ENCODE data around the gene ECD.
A peak's percentile ranks its signal among the peaks of the same experiment; 100 is the strongest.

Gene ECD

DNA sequence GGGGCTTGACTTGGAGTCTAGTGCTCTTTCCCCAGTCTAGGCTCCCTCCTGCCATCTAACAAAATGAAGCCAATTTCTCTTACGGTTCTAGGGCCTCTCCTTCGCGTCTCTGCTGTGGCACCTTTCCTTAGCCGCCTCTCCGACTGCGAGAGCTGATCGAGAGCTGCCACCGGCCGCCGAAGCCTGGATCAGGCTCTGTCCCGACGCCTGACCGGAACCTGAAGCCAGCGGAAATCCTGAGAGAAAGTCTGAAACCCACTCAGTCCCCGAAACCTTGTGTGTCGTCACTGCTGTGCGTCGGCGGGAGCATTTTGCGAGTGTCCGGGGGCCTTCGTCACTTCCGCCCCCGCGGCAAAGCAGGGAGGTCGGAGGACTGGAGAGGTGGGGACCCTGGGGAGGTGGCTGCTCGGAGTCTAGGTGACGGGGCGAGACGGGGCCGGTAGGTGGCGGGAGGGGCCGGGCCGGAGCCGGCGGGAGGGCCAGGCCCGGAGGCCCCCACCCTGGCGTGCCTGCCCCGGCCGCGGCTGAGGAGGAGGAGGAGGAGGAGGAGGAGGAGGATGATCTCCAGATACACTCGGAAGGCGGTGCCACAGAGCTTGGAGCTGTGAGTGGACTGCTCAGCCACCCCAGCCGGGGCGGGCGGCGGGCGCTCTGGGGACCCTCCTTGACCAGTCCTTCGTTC is at the start of gene ECD, which contains the start of gene FAM149B1:
Gene ECD (minus strand): TSS at position 226 of the 682 bp plus-strand sequence. CDS start 4,071 bp downstream, outside the sequence.
Gene FAM149B1 (plus strand): TSS at position 337 of the 682 bp plus-strand sequence. CDS start 221 bp downstream, at position 558.
- peak; percentile 86 for DNase-seq (ENCODE audit: low read depth)

DNA sequence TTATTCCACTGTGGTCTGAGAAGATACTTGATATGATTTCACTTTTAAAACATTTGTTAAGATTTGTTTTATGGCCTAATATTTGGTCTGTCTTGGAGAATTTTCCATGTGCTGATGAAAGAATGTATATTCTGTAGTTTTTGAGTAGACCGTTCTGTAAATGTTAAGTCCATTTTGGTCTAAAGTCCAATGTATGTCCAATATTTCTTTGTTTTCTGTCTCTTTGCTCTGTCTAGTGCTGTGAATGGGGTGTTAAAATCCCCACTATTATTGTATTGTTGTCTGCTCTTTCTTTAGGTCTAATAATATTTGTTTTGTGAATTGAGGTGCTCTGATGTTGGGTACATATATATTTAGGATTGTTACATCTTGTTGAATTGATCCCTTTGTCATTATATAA is 47.9 kb upstream of the ECD start:
- no peak for DNase-seq (ENCODE audit: low read depth)

DNA sequence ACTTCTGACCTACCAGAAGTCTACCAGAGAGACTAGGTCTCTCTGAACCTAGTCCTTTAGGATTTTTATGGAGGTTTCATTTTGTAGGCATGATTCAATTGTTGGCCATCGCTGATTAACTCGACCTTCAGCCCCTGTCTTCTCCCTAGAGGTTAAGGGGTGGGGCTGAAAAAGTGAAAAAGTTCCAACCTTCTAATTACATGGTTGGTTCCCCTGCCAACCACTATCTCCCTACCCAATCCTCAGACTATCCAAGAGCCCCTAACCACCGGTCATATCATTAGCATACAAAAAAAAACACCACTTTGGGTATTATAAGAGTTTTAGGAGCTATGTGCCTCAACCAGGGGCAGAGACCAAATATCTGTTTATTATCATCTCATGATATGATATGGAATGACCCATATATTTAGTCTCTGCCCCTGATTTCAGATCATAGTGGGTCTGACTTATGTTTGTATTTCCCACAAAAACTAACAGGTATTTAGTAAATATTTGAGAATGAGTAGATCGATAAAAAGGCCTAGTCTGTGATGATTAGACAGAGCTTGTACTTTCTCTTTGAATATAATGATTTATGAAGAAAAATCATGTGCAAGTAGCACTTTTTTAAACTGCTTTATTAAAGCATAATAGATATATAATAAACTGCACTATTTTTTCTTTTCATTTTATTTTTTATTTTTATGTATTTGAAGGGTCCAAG is 43.5 kb upstream of the ECD start:
- no peak for DNase-seq (ENCODE audit: low read depth)

DNA sequence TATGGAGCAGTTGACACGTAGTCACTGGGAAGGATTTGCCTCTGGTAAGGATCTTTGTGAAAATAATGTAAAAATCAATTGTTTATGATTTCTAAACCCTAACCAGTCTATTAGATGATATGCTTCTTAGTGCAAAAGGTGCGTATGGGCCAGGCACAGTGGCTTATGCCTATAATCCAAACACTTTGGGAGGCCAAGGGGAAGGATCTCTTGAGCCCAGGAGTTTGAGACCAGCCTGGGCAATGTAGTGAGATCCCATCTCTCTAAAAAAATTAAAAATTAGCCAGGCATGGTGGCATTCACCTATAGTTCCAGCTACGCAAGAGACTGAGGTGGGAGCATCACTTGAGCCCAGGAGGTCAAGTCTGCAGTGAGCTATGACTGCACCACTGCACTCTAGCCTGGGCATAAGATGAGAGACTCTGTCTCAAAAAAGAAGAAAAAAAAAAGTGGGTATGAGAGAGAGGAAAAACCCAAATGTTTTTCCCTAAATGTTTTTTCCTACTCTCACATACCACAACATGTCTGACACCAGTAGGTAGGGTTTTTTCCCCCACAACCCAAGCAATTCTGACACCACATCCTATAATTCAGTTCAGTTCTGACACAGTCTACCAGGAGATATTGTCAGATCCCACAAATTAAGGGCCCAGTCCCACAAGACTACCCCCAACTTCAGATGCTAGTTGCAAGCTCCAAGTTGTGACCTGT is 42.7 kb upstream of the ECD start:
- no peak for DNase-seq (ENCODE audit: low read depth)

DNA sequence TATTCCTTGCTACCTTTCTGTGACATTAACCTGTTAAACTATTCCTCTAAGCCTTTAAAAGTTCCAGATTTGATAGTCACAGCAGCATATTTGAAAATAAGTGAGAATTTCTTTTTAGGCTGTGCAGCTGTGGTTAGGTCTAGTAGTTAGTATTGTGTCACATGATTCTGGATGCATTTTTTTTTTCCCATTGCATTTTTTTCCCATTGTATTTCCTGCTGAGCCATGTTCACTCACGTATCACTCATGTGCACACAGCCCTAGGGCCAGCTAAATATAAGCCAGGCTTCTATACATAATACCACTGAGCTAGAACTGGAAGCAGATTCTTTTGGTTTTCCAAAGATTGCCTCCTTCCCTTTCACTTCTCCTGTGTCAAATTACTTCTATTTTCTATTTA is 41.9 kb upstream of the ECD start:
- no peak for DNase-seq (ENCODE audit: low read depth)

DNA sequence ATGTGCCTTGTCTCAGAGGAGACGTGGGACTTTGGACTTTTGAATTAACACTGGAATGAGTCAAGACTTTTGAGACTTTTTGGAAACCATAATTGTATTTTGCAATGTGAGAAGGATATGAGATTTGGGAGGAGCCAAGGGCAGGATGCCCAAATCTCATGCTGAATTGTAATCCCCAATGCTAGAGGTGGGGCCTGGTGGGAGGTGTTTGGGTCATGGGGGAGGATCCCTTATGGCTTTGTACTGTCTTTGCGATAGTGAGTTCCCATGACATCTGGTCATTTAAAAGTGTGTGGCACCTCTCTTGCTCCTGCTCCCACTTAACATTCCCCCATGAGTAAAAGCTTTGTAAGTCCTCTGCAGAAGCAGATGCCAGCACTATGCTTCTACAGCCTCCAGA is 40.1 kb upstream of the ECD start:
- no peak for DNase-seq (ENCODE audit: low read depth)

DNA sequence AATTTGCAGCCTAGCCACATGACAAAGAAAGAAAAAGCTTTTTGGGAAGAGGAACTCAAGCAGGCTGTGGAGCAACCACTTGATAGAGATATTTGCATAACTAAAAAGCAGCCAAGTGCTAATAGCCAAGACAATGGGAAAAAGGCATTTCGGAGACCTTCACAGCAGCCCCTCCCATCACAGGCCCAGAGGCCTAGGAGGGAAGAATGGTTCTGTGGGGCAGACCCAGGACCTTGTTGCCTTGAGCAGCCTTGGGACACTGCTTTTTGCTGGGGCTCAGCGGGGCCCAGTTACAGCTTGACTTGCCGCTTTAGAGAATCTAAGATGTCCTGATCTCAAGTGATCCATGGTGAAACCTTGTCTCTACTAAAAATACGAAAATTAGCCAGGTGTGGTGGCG is 38.6 kb upstream of the ECD start:
- no peak for DNase-seq (ENCODE audit: low read depth)

DNA sequence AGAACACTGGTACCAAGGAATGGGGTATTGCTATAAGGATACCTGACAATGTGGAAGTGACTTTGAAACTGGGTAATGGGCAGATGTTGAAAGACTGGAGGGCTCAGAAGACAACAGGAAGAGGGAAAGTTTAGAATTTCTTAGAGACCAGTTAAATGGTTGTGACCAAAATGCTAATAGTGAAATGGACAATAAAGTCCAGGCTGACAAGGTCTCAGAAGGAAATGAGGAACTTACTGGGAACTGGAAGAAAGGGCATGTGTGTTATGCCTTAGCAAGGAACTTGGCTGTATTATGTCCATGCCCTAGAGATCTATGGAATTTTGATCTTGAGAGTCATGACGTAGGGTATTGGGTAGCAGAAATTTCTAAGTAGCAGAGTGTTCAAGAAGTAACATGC is 38.1 kb upstream of the ECD start:
- no peak for DNase-seq (ENCODE audit: low read depth)

DNA sequence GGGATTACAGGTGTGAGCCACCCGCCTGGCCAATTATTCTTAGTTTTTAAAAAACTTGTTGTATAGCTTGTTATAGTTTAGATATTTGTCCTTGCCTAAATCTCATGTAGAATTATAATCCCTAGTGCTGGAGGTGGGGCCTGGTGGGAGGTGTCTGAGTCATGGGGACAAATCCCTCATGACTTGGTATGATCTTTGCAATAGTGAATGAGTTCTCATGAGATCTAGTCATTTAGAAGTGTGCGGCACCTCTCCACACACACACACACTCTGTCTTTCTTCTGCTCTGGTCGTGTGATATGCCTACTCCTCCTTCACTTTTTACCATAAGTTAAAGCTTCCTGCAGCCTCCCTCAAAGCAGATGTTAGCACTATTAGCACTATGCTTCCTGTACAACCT is 37.3 kb upstream of the ECD start:
- DNase-seq (ENCODE audit: low read depth): no peak

DNA sequence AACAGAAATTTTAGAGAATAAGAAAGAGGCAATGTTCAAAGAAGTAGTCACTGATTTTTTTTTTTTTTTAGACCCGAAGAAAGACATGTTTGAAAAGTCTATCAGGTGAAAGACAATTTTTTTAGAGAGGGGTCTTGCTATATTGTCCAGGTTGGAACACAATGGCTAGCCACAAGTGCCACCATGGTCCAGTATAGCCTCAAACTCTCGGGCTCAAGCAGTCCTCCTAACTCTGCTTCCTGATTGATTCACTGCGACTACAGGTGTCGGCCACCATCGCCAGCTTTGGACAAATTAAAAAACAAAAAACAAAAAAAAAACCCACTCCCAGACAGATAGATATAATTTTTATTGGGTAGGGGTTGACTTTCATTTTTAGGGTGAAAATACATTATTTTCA is 22.4 kb upstream of the ECD start:
- DNase-seq (ENCODE audit: low read depth): no peak

DNA sequence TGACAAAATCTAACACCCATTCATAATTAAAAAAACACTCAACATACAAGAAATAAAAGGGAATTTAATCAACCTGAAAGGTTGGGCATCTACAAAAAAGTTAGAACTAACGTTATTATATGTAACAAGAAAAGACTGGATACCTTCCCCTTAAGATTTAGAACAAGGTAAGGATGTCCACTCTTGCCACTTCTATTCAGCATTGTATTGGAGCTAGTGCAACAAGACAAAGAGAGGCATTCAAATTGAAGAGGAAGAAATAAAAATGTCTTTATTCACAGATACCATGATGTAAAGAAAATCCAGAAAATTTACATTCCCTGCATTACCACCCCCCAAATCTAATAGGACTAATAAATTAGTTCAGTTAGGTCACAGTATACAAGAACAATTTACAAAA is 18.5 kb upstream of the ECD start:
- no peak for DNase-seq (ENCODE audit: low read depth)

DNA sequence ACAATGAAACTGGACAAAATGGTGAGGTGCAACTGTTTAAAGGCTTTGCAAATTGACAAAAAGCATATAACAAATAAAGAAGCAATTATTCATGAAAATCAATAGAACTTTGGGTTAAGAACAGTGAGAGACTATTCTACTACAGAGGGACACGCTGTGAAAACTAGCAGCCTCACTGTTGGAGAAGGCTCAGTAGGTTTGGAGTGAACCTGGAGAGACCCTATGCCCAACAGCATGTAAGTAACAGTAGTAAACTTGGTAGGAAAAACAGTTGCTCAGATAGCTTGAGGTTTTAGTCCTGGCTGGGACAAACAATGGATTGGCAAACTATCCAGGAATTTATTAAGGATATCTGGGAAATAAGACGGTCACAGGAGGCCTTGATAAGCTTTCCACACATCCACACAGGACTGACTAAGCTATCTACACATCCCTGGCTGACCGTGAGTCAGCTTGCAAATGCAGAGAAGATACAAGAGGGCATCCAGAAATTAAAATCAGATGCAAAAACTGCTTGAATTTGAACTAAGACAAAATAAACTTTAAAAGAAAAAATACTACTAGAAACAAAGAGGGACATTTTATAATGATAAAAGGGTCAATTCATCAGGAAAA is 16.0 kb upstream of the ECD start:
- DNase-seq (ENCODE audit: low read depth): no peak

DNA sequence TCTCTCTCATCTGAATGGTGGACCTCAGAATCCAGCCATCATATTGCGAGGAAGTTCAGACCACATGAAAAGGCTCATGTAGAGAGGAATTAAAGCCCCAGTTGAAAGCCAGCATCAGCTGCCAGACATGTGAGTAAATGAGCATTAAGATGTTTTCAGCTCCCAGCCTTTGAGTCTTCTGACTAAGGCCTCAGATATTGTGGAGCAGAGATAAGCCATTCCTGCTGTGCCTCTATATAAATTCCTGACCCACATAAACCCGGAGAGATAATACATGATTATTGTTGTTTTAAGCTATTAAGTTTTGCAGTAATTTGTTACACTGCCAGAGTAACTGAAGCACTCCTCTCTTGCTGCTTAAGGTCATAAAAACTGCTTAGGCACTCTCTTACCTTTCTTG is 14.8 kb upstream of the ECD start:
- DNase-seq (ENCODE audit: low read depth): no peak

DNA sequence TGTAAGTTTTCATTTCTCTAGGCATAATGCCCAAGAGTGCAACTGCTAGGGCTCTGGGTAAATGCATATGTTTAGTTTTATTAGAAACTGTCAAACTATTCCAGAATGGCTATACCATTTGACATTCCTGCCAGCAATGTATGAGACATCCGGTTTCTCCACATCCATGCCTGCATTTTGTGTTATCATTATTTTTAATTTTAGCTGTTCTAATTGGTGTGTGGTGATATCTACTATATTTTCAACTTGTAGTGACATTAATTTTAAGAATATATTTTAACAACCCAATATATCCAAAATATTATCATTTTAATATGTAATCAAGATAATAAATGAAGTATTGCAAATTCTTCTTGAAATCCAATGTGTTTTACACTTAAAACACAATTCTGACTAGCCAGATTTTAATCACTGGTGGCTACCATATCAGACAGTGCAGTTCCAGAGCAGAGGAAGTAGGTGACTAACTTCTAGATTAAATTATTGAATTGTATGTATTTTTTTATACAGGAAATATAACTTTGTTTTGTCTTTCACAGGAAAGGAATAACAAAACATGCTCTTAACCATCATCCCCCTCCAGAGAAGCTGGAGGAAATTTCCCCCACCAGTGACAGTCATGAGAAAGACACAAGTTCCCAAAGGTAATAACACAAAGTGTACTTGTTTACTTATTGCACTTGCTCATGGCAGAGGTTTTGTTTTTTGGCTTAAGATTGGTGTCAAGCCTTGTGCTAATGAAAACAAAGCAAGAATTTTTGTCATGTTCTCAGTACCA is 6.5 kb upstream of the ECD start:
- DNase-seq (ENCODE audit: low read depth): no peak

DNA sequence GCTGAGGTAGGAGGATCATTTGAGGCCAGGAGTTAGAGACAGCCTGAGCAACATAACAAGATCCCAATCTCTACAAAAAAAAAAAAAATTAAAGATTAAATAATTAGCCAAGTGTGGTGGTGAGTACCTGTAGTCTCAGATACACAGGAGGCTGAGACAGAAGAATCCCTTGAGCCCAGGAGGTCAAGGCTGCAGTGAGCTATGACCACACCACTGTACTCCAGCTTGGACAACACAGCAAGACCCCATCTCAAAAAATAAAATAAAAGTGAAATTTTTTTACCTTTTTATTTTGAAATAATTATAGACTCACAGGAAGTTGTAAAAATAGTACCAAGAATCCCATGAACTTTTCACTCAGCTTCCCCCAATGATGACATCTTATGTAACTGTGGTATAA is 5.1 kb upstream of the ECD start:
- no peak for DNase-seq (ENCODE audit: low read depth)

DNA sequence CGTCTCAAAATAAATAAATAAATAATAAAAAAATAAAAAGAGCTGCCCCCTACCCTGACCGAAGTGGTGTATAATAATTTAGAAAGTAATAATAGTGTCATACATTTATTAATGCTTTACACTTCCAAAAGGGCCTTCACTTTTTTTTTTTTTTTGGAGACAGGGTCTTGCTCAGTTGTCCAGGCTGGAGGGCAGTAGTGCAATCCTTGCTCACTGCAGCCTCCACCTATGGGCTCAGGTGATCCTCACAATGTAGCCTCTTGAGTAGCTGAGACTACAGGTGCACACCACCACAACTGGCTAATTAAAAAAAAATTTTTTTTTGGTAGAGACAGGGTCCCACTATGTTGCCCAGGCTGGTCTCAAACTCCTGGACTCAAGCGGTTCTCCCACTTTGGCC is 1.5 kb upstream of the ECD start:
- no peak for DNase-seq (ENCODE audit: low read depth)

DNA sequence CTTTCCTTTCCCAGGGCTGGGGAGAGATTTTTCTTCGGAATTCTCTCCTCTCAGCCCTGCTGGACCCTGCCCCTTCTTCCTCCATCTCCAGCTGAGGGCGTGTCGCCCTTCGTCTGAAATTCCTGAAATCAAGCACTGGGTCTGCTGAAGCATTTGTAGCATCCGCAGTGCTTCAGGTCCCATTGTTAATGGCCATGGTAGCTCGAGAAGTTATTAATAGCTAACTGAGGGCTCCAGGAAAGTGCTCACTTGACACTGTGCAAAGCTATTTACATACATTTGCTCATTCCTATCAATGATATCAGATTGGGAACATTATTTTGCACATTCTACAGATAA is 626 bp upstream of the ECD start:
- no peak for DNase-seq (ENCODE audit: low read depth)

DNA sequence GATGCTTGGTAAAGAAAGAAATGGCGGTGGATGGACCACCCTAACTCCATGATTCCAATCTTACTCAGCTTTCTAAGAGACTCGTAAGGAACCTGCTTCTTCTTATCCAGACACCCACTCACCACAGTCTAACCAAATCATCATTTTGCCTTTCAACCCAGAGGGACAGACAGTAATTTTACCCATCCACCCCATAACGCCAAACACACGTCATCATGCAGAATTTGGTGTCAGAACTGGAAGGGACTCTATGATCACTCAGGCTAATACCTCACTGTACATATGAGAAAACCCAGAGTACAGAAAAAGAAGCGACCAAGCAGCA is 388 bp downstream of the ECD start:
- no peak for DNase-seq (ENCODE audit: low read depth)

DNA sequence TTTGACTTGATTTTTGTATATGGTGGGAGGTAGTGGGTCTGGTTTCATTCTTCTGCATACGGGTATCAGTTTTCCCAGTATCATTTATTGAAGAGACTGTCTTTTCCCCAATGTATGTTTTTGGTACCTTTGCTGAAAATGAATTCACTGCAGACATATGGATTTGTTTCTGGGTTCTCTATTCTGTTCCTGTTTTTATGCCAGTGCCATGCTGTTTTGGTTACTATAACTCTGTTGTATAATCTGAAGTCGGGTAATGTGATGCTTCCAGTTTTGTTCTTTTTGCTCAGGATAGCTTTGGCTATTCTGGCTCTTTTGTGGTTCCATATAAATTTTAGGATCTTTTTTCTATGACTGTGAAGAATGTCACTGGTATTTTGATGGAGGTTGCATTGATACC is 836 bp downstream of the ECD start:
- DNase-seq (ENCODE audit: low read depth): no peak

DNA sequence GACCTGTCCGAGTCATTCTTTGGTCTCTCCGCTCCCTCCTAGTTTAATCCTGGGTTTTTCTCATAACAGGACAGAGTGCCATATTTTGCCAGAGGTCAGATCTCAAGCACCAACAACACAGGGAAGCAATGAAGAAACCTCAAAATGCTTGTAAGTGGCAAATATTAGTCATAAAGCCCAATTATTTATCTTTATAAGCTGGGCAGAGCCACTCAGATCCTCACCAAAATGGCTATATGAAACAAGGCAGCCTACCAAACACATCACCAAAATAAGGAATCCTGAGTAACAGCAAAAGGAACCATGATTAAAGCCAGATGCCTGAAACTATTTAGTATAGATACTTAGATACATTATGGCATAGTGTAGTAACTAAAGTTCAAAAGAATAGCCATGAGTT is 4.7 kb downstream of the ECD start:
- no peak for DNase-seq (ENCODE audit: low read depth)

DNA sequence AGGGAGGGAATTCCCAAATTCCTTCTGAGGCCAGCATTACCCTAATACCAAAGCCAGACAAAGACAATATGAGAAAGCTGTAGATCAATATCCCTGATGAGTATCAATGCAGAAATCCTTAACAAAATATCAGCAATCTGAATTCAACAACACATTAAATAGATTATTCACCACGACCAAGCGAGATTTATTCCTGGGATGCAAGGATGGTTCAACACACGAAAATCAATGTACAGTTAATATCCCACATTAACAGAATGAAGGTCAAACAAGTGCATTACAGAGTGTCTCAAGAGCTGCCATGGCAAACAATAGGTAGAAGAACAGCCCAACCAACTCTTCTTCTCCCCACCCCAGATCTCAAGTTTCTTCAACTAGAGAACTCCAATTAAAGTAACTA is 6.1 kb downstream of the ECD start:
- DNase-seq (ENCODE audit: low read depth): no peak

DNA sequence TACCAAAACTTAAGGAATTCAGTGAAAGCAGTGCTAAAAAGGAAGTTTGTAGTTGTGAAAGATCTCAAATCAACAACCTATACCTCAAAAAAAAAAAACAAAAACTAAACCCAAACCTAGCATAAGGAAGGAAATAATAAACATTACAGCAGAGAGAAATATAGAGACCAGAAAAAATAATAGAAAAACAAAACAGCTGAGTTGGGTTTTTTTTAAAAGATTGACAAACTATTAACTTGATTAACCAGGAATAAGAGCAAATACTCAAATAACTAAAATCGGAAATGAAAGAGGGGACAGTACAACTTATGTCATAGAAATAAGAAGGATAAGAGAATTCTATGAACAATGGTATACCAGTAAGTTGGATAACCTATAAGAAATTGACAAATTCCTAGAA is 6.7 kb downstream of the ECD start:
- no peak for DNase-seq (ENCODE audit: low read depth)
